H1 (cell line): ENCODE data around the gene UBAC1. TPM values are rescaled to one million over a fixed set of nuclear protein-coding genes. Genes with fewer than 3 reads are reported as not detected.

Source experiments
- CTCF ChIA-PET: fragments of 300-600 bp; sonication (Branson Sonifier 250); formaldehyde crosslinking; loops from one replicate; lab custom pipeline; 2021; ENCODE audit not compliant: partially characterized antibody; lab: Charles Lee
- POLR2A ChIA-PET: fragments of 300-600 bp; sonication (Branson Sonifier 250); formaldehyde crosslinking; loops from one replicate; lab custom pipeline; 2021; ENCODE audit warnings: inconsistent platforms; ENCODE audit not compliant: partially characterized antibody; lab: Charles Lee
- DNase-seq, 2 experiments: peaks; one replicate each; pipeline versions ENCODE4 v3.0.0 to v3.0.0-alpha.2; 2010 to 2022; ENCODE audit warnings: low spot score in 2 of 2, low read depth in 1 of 2, mixed read lengths in 1 of 2
- FAIRE-seq: peaks from 2 replicates; lab custom pipeline; 2011; peaks lifted over from hg19 to GRCh38; lab: Jason Lieb, UNC
- H2AFZ ChIP-seq: 2 replicates; pipeline ENCODE4 v1.8.1; 2012; ENCODE audit warnings: low read length, inconsistent platforms
- H2AK5ac ChIP-seq: 2 replicates; pipeline ENCODE4 v1.6.1; 2013; ENCODE audit warnings: low read depth, low read length
- H2BK120ac ChIP-seq: replicated peaks from 2 replicates; pipeline ENCODE3; 2013; ENCODE audit warnings: low read depth, low read length, inconsistent platforms
- H2BK12ac ChIP-seq: 2 replicates; pipeline ENCODE4 v1.6.1; 2013; ENCODE audit warnings: low read depth, low read length
- H2BK15ac ChIP-seq: 2 replicates; pipeline ENCODE4 v1.6.1; 2013; ENCODE audit warnings: low read length
- H2BK20ac ChIP-seq: 2 replicates; pipeline ENCODE4 v1.6.1; 2013; ENCODE audit warnings: low read length
- H2BK5ac ChIP-seq: 2 replicates; pipeline ENCODE4 v1.6.1; 2013; ENCODE audit warnings: low read depth, low read length
- H3K14ac ChIP-seq: 2 replicates; pipeline ENCODE4 v1.6.1; 2013; ENCODE audit warnings: inconsistent platforms; ENCODE audit not compliant: insufficient read length
- H3K18ac ChIP-seq: 2 replicates; pipeline ENCODE4 v1.6.1; 2013; ENCODE audit warnings: low read length; ENCODE audit errors: extremely low read depth
- H3K23ac ChIP-seq: 2 replicates; pipeline ENCODE4 v1.6.1; 2013; ENCODE audit warnings: inconsistent platforms; ENCODE audit not compliant: insufficient read length
- H3K23me2 ChIP-seq: 2 replicates; pipeline ENCODE4 v1.6.1; 2013; ENCODE audit warnings: low read depth, low read length
- H3K27ac ChIP-seq: 2 replicates; pipeline ENCODE4 v1.6.1; 2011; ENCODE audit warnings: low read depth, low read length, inconsistent platforms
- H3K27me3 ChIP-seq, 4 experiments: replicated peaks in 1 of 4; 1 replicate in 1 of 4; 2 replicates in 3 of 4; pipeline versions ENCODE4 v1.6.1 to v1.8.1; 2011 to 2013; ENCODE audit warnings: low read length in 3 of 4, mild to moderate bottlenecking in 3 of 4, inconsistent platforms in 2 of 4, mixed read lengths in 2 of 4, moderate library complexity in 1 of 4; ENCODE audit not compliant: control insufficient read depth in 3 of 4, insufficient read depth in 3 of 4; ENCODE audit errors: extremely low read depth in 1 of 4
- H3K36me3 ChIP-seq, 4 experiments: 2 replicates each; pipeline versions ENCODE4 v1.6.1 to v1.8.1; 2011 to 2013; ENCODE audit warnings: mild to moderate bottlenecking in 4 of 4, low read length in 3 of 4, moderate library complexity in 2 of 4, control low read depth in 1 of 4, inconsistent platforms in 1 of 4; ENCODE audit not compliant: insufficient read depth in 4 of 4, control insufficient read depth in 2 of 4
- H3K4ac ChIP-seq: replicated peaks from 2 replicates; pipeline ENCODE3; 2013; ENCODE audit warnings: low read length, low read depth, mixed read lengths, inconsistent platforms; ENCODE audit not compliant: insufficient read length
- H3K4me1 ChIP-seq, 4 experiments: replicated peaks in 1 of 4; 1 replicate in 1 of 4; 2 replicates in 3 of 4; pipeline versions ENCODE4 v1.6.1 to v1.8.1; 2011 to 2013; ENCODE audit warnings: low read length in 3 of 4, inconsistent platforms in 2 of 4, mixed read lengths in 1 of 4; ENCODE audit not compliant: insufficient read depth in 4 of 4, control insufficient read depth in 3 of 4
- H3K4me2 ChIP-seq, 2 experiments: 2 replicates each; pipeline versions ENCODE4 v1.6.1 to v1.8.1; 2011 to 2013; ENCODE audit warnings: low read depth in 2 of 2, low read length in 2 of 2, control low read depth in 1 of 2, inconsistent platforms in 1 of 2, mild to moderate bottlenecking in 1 of 2; ENCODE audit not compliant: insufficient read depth in 1 of 2
- H3K4me3 ChIP-seq, 4 experiments: fragments of 200-600, 300-600 bp in 1 of 4; sonication (generic), shearing (Covaris generic), sonication (Bioruptor Twin) in 1 of 4; 2 replicates each; pipeline versions ENCODE4 v1.5.1 to v1.8.1; 2011 to 2016; ENCODE audit warnings: low read length in 4 of 4, low read depth in 3 of 4, control low read depth in 2 of 4, inconsistent platforms in 2 of 4, mild to moderate bottlenecking in 2 of 4, mixed read lengths in 1 of 4, moderate library complexity in 1 of 4; ENCODE audit not compliant: insufficient read depth in 2 of 4; ENCODE audit errors: extremely low read depth in 1 of 4
- H3K56ac ChIP-seq: replicated peaks from 2 replicates; pipeline ENCODE3; 2013; ENCODE audit warnings: low read depth, mild to moderate bottlenecking, mixed read lengths, low read length, inconsistent platforms; ENCODE audit not compliant: insufficient read length
- H3K79me1 ChIP-seq: 2 replicates; pipeline ENCODE4 v1.6.1; 2013; ENCODE audit warnings: low read depth, low read length, control low read depth
- H3K79me2 ChIP-seq, 2 experiments: 2 replicates each; pipeline versions ENCODE4 v1.6.1 to v1.8.1; 2012 to 2013; ENCODE audit warnings: low read length in 2 of 2, mild to moderate bottlenecking in 2 of 2, inconsistent platforms in 1 of 2; ENCODE audit not compliant: insufficient read depth in 2 of 2, control insufficient read depth in 1 of 2
- H3K9ac ChIP-seq, 4 experiments: replicated peaks in 1 of 4; 1 replicate in 1 of 4; 2 replicates in 3 of 4; pipeline versions ENCODE4 v1.6.1 to v1.8.1; 2011 to 2013; ENCODE audit warnings: low read depth in 3 of 4, low read length in 3 of 4, control low read depth in 2 of 4, mild to moderate bottlenecking in 2 of 4, moderate library complexity in 2 of 4, inconsistent platforms in 1 of 4; ENCODE audit errors: extremely low read depth in 1 of 4
- H3K9me3 ChIP-seq, 2 experiments: 2 replicates each; pipeline versions ENCODE4 v1.6.1 to v1.8.1; 2012 to 2013; ENCODE audit warnings: mild to moderate bottlenecking in 2 of 2, moderate library complexity in 2 of 2, control low read depth in 1 of 2, inconsistent platforms in 1 of 2, low read depth in 1 of 2, low read length in 1 of 2, mixed read lengths in 1 of 2; ENCODE audit not compliant: insufficient read depth in 2 of 2
- H4K20me1 ChIP-seq, 2 experiments: replicated peaks in 1 of 2; 2 replicates each; pipeline versions ENCODE3 to v1.8.1; 2011 to 2013; ENCODE audit warnings: inconsistent platforms in 2 of 2, low read length in 2 of 2, mild to moderate bottlenecking in 1 of 2; ENCODE audit not compliant: insufficient read depth in 2 of 2, control insufficient read depth in 1 of 2
- H4K5ac ChIP-seq: 2 replicates; pipeline ENCODE4 v1.6.1; 2013; ENCODE audit warnings: low read length, low read depth, mixed read lengths, inconsistent platforms; ENCODE audit not compliant: insufficient read length
- H4K8ac ChIP-seq: 2 replicates; pipeline ENCODE4 v1.8.0; 2013; ENCODE audit warnings: mild to moderate bottlenecking, moderate library complexity, low read length, inconsistent platforms; ENCODE audit not compliant: insufficient read depth; ENCODE audit errors: extremely low read depth
- H4K91ac ChIP-seq: replicated peaks from 2 replicates; pipeline ENCODE3; 2013; ENCODE audit warnings: low read length, mixed read lengths, inconsistent platforms; ENCODE audit not compliant: insufficient read length
- ATF3 ChIP-seq: IDR thresholded peaks from 2 replicates; pipeline ENCODE4 v1.6.1; 2011; ENCODE audit warnings: low read depth, mild to moderate bottlenecking, low read length; ENCODE audit not compliant: insufficient read depth
- CHD2 ChIP-seq: IDR thresholded peaks from 2 replicates; pipeline ENCODE4 v1.6.1; 2012; ENCODE audit warnings: low read length, improper control_type of control experiment
- HDAC6 ChIP-seq: IDR thresholded peaks from one replicate; pipeline ENCODE4 v1.7.1; 2012; ENCODE audit warnings: low read depth, mild to moderate bottlenecking, inconsistent platforms, low read length, moderate library complexity
- JUN ChIP-seq: IDR thresholded peaks from 2 replicates; pipeline ENCODE4 v1.6.1; 2011; ENCODE audit warnings: low read depth, mild to moderate bottlenecking, improper control_type of control experiment, low read length
- PHF8 ChIP-seq: fragments of 200-600 bp; sonication (generic); conservative IDR thresholded peaks from 2 replicates; pipeline ENCODE4 v1.7.1; 2012; ENCODE audit warnings: low read depth, mild to moderate bottlenecking, inconsistent platforms, low read length, moderate library complexity
- POLR2A ChIP-seq, 2 experiments: IDR thresholded peaks; 1 replicate in 1 of 2; 2 replicates in 1 of 2; pipeline ENCODE4 v1.6.1; 2011; ENCODE audit warnings: low read depth in 2 of 2, low read length in 2 of 2, mild to moderate bottlenecking in 2 of 2; ENCODE audit errors: control extremely low read depth in 1 of 2
- RFX5 ChIP-seq: IDR thresholded peaks from 2 replicates; pipeline ENCODE4 v1.6.1; 2011; ENCODE audit warnings: low read depth, low read length, improper control_type of control experiment, borderline replicate concordance
- SIRT6 ChIP-seq: IDR thresholded peaks from one replicate; pipeline ENCODE4 v1.7.1; 2012; ENCODE audit warnings: low read length, inconsistent platforms
- SP2 ChIP-seq: IDR thresholded peaks from 2 replicates; pipeline ENCODE4 v1.6.1; 2012; ENCODE audit warnings: mild to moderate bottlenecking, low read length, inconsistent platforms
- SRF ChIP-seq: IDR thresholded peaks from 2 replicates; pipeline ENCODE4 v1.6.1; 2011; ENCODE audit warnings: mild to moderate bottlenecking, low read depth, low read length, moderate library complexity
- TAF7 ChIP-seq: optimal IDR thresholded peaks from 2 replicates; pipeline ENCODE3; 2011; ENCODE audit warnings: low read depth, mild to moderate bottlenecking, inconsistent platforms, low read length, moderate library complexity, borderline replicate concordance
- WGBS, 2 experiments: shearing (Covaris generic) in 1 of 2; methylation state at CpG; one replicate each; pipeline versions ENCODE4 v1.1.6 to v1.1.7; 2013 to 2015; ENCODE audit warnings: low lambda C conversion rate in 2 of 2, mixed read lengths in 2 of 2, inconsistent platforms in 1 of 2, low coverage in 1 of 2, missing lambda C conversion rate in 1 of 2; ENCODE audit not compliant: insufficient replicate concordance in 2 of 2, insufficient coverage in 1 of 2, insufficient read length in 1 of 2; ENCODE audit errors: extremely low coverage in 1 of 2, missing lambda C conversion rate in 1 of 2; 5-methylcytosine and 5-hydroxymethylcytosine counted together
- polyA plus RNA-seq, 7 experiments: library from polyadenylated mRNA; depleted of rRNA in 3 of 7; stranded (reverse) in 5 of 7; unstranded in 2 of 7; fragments of >200 nt in 5 of 7; fragments of 200-250 nt in 2 of 7; gene quantifications; 1 replicate in 5 of 7; 2 replicates in 1 of 7; 4 replicates in 1 of 7; pipeline versions ENCODE4 v1.2.1 to v1.2.3, GENCODE V29; 2011 to 2013; ENCODE audit warnings: missing spikeins in 2 of 7, mixed read lengths in 2 of 7
- total RNA-seq: library from RNA; stranded (reverse); fragmentation: NEBNext Ultra II Directional; extraction: Animal tissue kit (Norgen Biotek cat#: 25700); gene quantifications from 2 replicates; pipeline ENCODE4 v1.2.1, GENCODE V29; 2021
- TF ChIP-seq, protein P1 (sequence below): IDR thresholded peaks from 2 replicates; pipeline ENCODE4 v1.6.1; 2012; ENCODE audit warnings: inconsistent platforms

The UBAC1 gene
- total and polyA plus RNA-seq, 2 of the 8 experiments (the other 6 are each of a cell fraction or from before 2014, with no cell fraction given) = 59.3 to 85.2 TPM

DNA sequence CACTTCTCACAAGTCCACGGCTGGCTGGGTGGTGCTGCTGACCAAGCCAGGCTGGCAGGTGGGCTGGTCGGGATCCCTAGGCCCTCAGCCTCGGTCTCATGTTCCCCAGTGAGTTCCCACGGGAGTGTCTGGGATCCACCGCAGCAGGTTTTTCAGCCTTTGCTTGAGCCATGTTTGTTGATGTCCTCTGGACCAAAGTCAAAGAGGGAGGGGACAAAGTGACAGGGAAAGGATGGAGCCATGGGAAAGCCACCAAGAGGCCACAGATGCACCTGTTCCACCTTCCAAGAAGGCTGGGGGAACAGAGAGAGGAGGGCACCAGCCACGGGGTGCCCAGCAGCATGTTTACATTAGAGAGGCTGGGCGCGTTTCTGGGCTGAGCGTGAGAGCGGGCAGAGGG, 2.8 kb upstream of the UBAC1 start:
- Histone ChIP-seq H3K23ac (no peak overlapping the region), H2BK20ac (no peak overlapping the region), H3K27me3 (no peaks in the 10 kb centered on the region), H3K56ac (no peak overlapping the region), H3K9me3 (no peaks in the 10 kb centered on the region), H3K36me3 (no peaks in the 10 kb centered on the region), H4K8ac (no peak overlapping the region), H2BK120ac (no peak overlapping the region), H3K79me2 (peaks cover 5 to 14% of the 10 kb centered on the region in 2 experiments), H3K4ac (no peak overlapping the region), H4K20me1 (peaks cover 6 to 8% of the 10 kb centered on the region in 2 experiments), H3K14ac (no peak overlapping the region), H2BK15ac (no peak overlapping the region), H3K4me3 (no peak overlapping the region), H3K9ac (no peak overlapping the region), H4K91ac (no peak overlapping the region), H3K4me1 (peaks cover 5 to 13% (median 9%) of the 10 kb centered on the region in 4 experiments; a peak in 6 of 7 replicates), H2BK5ac (no peak overlapping the region), H4K5ac (no peak overlapping the region), H3K27ac (no peak overlapping the region), H2BK12ac (no peak overlapping the region), H3K18ac (no peak overlapping the region), H2AK5ac (no peak overlapping the region), H3K23me2 (peaks cover 1% of the 10 kb centered on the region), H3K4me2 (no peak overlapping the region), H3K79me1 (peaks cover 5% of the 10 kb centered on the region; the same call in 1 of the 2 replicates), H2AFZ (no peak overlapping the region)
- POLR2A ChIA-PET = no interaction called here
- FAIRE-seq (no peak), DNase-seq (no peak)
- CTCF ChIA-PET = interaction anchor here (0.7 to 2.1 kb wide), 2 partner anchors 123 to 158 kb away, joined by 3 to 8 read pairs; no protein-coding TSS in a partner anchor
- WGBS, 2 experiments = 93% methylated on average over 10 of the region's 10 CpGs; no CpG with 5 or more reads in 1 of the 2 experiments
- TF ChIP-seq JUN (no peak), ATF3 (no peak), RFX5 (no peak), SIRT6 (no peak), POLR2A (IDR thresholded peaks at IDR 0.05; ENCODE audit: control extremely low read depth in 1 of 2, low read depth in 2 of 2, low read length in 2 of 2) (no peak), HDAC6 (no peak), SRF (no peak), CHD2 (no peak), SP2 (no peak), TAF7 (no peak), PHF8 (no peak)
- TF ChIP-seq, protein P1, sequence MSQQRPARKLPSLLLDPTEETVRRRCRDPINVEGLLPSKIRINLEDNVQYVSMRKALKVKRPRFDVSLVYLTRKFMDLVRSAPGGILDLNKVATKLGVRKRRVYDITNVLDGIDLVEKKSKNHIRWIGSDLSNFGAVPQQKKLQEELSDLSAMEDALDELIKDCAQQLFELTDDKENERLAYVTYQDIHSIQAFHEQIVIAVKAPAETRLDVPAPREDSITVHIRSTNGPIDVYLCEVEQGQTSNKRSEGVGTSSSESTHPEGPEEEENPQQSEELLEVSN = no peak
